Prostate gland (tissue), 2 donors: Measurements from ENCODE around the gene C20orf96. TPM values are rescaled to one million over a fixed set of nuclear protein-coding genes. Genes with fewer than 3 reads are reported as not detected.

ENCODE experiments used
- DNase-seq: peaks from one replicate; pipeline ENCODE4 v3.0.0-alpha.2; 2019; ENCODE audit warnings: low spot score
- H3K27ac ChIP-seq, 2 donors: fragments of 200-600 bp; sonication (generic); 2 replicates each; pipeline ENCODE4 v1.5.1; 2017 to 2019
- H3K27me3 ChIP-seq: fragments of 200-600 bp; sonication (generic); replicated peaks from 2 replicates; pipeline ENCODE4 v1.5.1; 2019; ENCODE audit not compliant: insufficient read depth
- H3K36me3 ChIP-seq, 2 donors: fragments of 200-600 bp; sonication (generic); 1 replicate in 1 of 2; 2 replicates in 1 of 2; pipeline versions ENCODE4 v1.5.1 to v1.8.1; 2017 to 2019
- H3K4me1 ChIP-seq: fragments of 200-600 bp; sonication (generic); replicated peaks from 2 replicates; pipeline ENCODE4 v1.5.1; 2019
- H3K4me3 ChIP-seq, 2 donors: fragments of 200-600 bp; sonication (generic); 2 replicates each; pipeline ENCODE4 v1.5.1; 2017 to 2019
- H3K9me3 ChIP-seq: fragments of 200-600 bp; sonication (generic); 2 replicates; pipeline ENCODE4 v1.5.1; 2017
- POLR2A ChIP-seq: fragments of 450-650 bp; IDR thresholded peaks from one replicate; pipeline ENCODE4 v1.6.1; 2016; ENCODE audit warnings: antibody characterized with exemption, mild to moderate bottlenecking
- POLR2AphosphoS5 ChIP-seq: sonication (generic); formaldehyde crosslinking; IDR thresholded peaks from one replicate; pipeline ENCODE4 v1.6.1; 2017; ENCODE audit warnings: antibody characterized with exemption
- WGBS: methylation state at CpG from one replicate; pipeline ENCODE4 v1.1.5; 2018; 5-methylcytosine and 5-hydroxymethylcytosine counted together
- intact Hi-C: fragments of 100-400 bp; cut with DNase I; formaldehyde crosslinking; loops from one replicate; pipeline ENCODE4 v1.14.2; 2022
- total RNA-seq, 2 donors: library from RNA; depleted of rRNA; stranded (reverse); fragments of >200 nt; gene quantifications; one replicate each; pipeline ENCODE4 v1.1.0, GENCODE V29; 2016
- TF ChIP-seq, protein P1 (sequence below), 4 experiments: fragments of 200-600 bp in 2 of 4; fragments of 450-650 bp in 2 of 4; sonication (generic) in 2 of 4; IDR thresholded peaks; 1 replicate in 3 of 4; 2 replicates in 1 of 4; pipeline ENCODE4 v1.5.1; 2016 to 2019; ENCODE audit warnings: antibody characterized with exemption in 4 of 4, mild to moderate bottlenecking in 2 of 4, moderate library complexity in 2 of 4

The C20orf96 gene
- total RNA-seq, 2 donors from 2014 or later = 4.7 to 16.1 TPM

DNA sequence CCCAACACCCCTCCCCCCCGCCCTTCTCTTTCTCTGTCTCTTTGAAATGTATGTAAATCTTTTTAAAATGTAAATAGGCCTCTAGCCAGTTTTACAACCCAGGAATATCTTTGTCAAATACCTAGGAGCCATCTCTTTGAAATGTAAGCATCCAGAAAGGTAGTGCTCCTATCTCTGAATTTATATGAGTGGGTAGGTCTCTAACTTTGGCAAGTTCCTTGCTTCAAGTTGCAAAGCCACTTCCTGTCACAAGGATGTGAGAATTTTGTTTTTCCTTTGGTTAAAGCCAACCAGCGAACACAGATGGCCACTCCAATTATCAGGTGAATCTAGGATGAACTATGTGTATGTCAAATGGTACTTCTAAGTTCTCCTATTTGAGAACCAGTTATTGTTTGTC is 39.2 kb downstream of the C20orf96 start:
- DNase-seq = no peak
- WGBS = 33% methylated on average over 2 of the region's 2 CpGs
- TF ChIP-seq POLR2AphosphoS5 (peak; percentile 5), POLR2A (no peak)
- Histone ChIP-seq H3K36me3 (no peaks in the 10 kb centered on the region), H3K27ac (no peak overlapping the region), H3K9me3 (no peaks in the 10 kb centered on the region), H3K4me3 (no peak overlapping the region), H3K27me3 (no peaks in the 10 kb centered on the region), H3K4me1 (peaks cover 5% of the 10 kb centered on the region)
- intact Hi-C loops = no loop called here

DNA sequence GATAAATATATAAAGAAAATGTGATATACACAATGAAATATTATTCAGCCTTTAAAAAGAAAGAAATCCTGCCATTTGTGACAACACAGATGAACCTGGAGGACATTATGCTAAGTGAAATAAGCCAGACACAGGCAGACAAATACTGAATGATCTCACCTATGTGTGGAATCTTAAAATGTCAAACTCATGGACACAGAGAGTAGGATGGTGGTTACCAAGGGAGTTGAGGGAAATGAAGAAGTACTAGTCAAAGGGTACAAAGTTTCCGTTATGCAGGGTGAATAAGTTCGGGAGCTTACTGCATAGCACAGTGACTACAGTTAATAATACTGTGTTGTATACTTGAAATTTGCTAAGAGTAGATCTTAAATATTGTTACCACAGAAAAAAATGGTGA is 47.6 kb downstream of the C20orf96 start:
- H3K36me3 ChIP-seq = no peaks in the 10 kb centered on the region
- WGBS = 88% methylated on average over 2 of the region's 2 CpGs
- DNase-seq = no peak
- H3K4me1 ChIP-seq = no peaks in the 10 kb centered on the region
- H3K27me3 ChIP-seq = no peaks in the 10 kb centered on the region
- H3K9me3 ChIP-seq = no peaks in the 10 kb centered on the region
- H3K4me3 ChIP-seq = no peak overlapping the region
- intact Hi-C loops = no loop called here
- no peak overlapping the region for H3K27ac ChIP-seq
- TF ChIP-seq POLR2A = no peak
- TF ChIP-seq POLR2AphosphoS5 = no peak
- TF ChIP-seq, protein P1, sequence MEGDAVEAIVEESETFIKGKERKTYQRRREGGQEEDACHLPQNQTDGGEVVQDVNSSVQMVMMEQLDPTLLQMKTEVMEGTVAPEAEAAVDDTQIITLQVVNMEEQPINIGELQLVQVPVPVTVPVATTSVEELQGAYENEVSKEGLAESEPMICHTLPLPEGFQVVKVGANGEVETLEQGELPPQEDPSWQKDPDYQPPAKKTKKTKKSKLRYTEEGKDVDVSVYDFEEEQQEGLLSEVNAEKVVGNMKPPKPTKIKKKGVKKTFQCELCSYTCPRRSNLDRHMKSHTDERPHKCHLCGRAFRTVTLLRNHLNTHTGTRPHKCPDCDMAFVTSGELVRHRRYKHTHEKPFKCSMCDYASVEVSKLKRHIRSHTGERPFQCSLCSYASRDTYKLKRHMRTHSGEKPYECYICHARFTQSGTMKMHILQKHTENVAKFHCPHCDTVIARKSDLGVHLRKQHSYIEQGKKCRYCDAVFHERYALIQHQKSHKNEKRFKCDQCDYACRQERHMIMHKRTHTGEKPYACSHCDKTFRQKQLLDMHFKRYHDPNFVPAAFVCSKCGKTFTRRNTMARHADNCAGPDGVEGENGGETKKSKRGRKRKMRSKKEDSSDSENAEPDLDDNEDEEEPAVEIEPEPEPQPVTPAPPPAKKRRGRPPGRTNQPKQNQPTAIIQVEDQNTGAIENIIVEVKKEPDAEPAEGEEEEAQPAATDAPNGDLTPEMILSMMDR (IDR thresholded peaks at IDR 0.05) = no peak

DNA sequence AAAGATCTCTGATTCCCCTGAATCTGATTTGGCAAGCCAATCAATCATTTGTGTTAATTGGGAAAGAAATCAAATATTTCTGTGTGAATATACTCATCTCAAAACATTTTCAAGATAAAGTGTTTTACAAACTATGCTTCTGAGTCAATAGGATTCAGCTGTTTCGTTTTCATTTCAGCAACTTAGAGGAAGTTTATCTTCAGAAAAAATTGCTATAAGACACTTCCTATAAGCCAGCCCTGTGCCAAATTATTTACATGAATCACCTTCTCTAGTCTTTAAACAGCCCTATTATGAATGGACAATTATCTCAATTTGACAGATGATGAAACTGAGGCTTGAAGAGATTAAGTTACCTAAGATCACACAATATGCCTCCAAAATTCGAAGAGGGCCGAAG is 52.6 kb downstream of the C20orf96 start:
- Histone ChIP-seq H3K9me3 (no peaks in the 10 kb centered on the region), H3K27me3 (no peaks in the 10 kb centered on the region), H3K4me3 (no peak overlapping the region), H3K4me1 (no peaks in the 10 kb centered on the region), H3K27ac (no peak overlapping the region), H3K36me3 (no peaks in the 10 kb centered on the region)
- intact Hi-C loops = no loop called here
- 66% methylated on average over 3 of the region's 3 CpGs for WGBS
- TF ChIP-seq, protein P1 (IDR thresholded peaks at IDR 0.05) = no peak
- no peak for TF ChIP-seq POLR2AphosphoS5
- no peak for TF ChIP-seq POLR2A
- no peak for DNase-seq

DNA sequence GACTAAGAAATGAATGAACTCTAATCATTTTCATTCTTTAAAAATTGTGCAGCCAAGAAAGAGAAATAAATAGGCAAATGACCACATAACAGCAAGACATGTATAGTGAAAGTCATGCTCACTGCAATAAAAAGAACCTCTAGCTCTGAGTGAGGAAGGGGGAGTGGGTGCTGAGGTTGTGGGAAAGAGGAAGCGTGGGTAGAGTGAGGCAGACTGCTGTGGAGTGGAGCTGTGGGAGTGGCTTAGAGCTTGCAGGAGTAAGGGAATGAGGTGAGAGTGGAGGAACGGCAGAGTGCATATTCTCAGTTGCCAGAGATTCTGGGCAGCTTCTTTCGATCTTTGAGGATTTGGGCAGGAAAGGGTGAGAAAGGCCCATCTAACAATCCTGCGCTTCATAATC is 53.1 kb downstream of the C20orf96 start:
- no peaks in the 10 kb centered on the region for H3K36me3 ChIP-seq
- H3K9me3 ChIP-seq = no peaks in the 10 kb centered on the region
- no peak overlapping the region for H3K4me3 ChIP-seq
- no peak for DNase-seq
- H3K27ac ChIP-seq = no peak overlapping the region
- H3K27me3 ChIP-seq = no peaks in the 10 kb centered on the region
- WGBS = 62% methylated on average over 4 of the region's 4 CpGs
- intact Hi-C loops = no loop called here
- H3K4me1 ChIP-seq = no peaks in the 10 kb centered on the region
- TF ChIP-seq, protein P1 (IDR thresholded peaks at IDR 0.05) = no peak
- TF ChIP-seq POLR2A (no peak), POLR2AphosphoS5 (no peak)

DNA sequence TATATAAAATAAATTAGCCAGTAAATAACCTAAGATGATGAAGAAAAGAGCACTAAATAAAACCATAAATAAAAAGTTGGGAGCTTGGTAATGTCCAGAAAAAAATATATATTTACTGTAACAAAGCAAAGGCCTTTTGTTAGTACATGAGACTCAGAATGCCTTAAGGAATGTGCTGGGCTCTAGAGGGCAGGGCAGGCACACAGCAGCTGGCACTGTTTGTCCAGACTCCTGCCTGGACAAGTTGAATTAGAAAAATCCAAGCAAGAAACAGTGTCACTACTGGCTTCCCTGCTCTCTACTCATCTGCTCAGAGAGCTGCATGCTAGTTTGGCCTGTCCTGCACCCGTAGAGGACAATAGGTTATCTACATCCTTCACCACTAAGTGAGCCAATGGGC is 54.7 kb downstream of the C20orf96 start:
- H3K9me3 ChIP-seq = no peaks in the 10 kb centered on the region
- DNase-seq = peak; percentile 57
- intact Hi-C loops = no loop called here
- H3K4me1 ChIP-seq = no peaks in the 10 kb centered on the region
- TF ChIP-seq POLR2A (no peak), POLR2AphosphoS5 (peak; percentile 27)
- TF ChIP-seq, protein P1 (IDR thresholded peaks at IDR 0.05) = peak in 2 of 4 experiments; percentile 42 to 55
- H3K36me3 ChIP-seq = no peaks in the 10 kb centered on the region
- H3K27me3 ChIP-seq = no peaks in the 10 kb centered on the region
- WGBS = 32% methylated on average over 1 of the region's 1 CpG
- H3K4me3 ChIP-seq = no peak overlapping the region
- H3K27ac ChIP-seq = no peak overlapping the region
